Measurements from ENCODE around the gene BUB1B. TPM values are rescaled to one million over a fixed set of nuclear protein-coding genes. Genes with fewer than 3 reads are reported as not detected.

BUB1B gene
- total and polyA plus RNA-seq, 8 donors, result 1.6 to 25.0 (median 4.4) TPM

GRCh38 chr15:40217166-40217824 is 56.4 kb downstream of the BUB1B start:
- peak in 1 of 3 donors; percentile 65 for TF ChIP-seq POLR2AphosphoS5 (IDR thresholded peaks at IDR 0.05)
- no peak for TF ChIP-seq POLR2A (IDR thresholded peaks at IDR 0.05)
- TF ChIP-seq EP300 (IDR thresholded peaks at IDR 0.05), result no peak
- TF ChIP-seq, protein P1, sequence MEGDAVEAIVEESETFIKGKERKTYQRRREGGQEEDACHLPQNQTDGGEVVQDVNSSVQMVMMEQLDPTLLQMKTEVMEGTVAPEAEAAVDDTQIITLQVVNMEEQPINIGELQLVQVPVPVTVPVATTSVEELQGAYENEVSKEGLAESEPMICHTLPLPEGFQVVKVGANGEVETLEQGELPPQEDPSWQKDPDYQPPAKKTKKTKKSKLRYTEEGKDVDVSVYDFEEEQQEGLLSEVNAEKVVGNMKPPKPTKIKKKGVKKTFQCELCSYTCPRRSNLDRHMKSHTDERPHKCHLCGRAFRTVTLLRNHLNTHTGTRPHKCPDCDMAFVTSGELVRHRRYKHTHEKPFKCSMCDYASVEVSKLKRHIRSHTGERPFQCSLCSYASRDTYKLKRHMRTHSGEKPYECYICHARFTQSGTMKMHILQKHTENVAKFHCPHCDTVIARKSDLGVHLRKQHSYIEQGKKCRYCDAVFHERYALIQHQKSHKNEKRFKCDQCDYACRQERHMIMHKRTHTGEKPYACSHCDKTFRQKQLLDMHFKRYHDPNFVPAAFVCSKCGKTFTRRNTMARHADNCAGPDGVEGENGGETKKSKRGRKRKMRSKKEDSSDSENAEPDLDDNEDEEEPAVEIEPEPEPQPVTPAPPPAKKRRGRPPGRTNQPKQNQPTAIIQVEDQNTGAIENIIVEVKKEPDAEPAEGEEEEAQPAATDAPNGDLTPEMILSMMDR (IDR thresholded peaks at IDR 0.05), result peak in 6 of 7 experiments; percentile 24 to 95 (median 82)
- peaks cover 0 to 3% (median 0%) of the 10 kb centered on the region in 4 donors for H3K4me1 ChIP-seq
- peaks cover 0 to 6% (median 0%) of the 10 kb centered on the region in 4 donors for H3K36me3 ChIP-seq
- no peak overlapping the region for H3K4me3 ChIP-seq
- intact Hi-C loops (cut with DNase I; ENCODE audit: low total_unique reads), result no loop called here
- peak; percentile 46 to 91 for DNase-seq
- 23 to 45% (median 26%) methylated on average over 6 of the region's 6 CpGs for WGBS, 5 donors
- H3K27ac ChIP-seq, result no peak overlapping the region
- H3K9me3 ChIP-seq, result no peaks in the 10 kb centered on the region
- H3K27me3 ChIP-seq, result no peaks in the 10 kb centered on the region

DNA sequence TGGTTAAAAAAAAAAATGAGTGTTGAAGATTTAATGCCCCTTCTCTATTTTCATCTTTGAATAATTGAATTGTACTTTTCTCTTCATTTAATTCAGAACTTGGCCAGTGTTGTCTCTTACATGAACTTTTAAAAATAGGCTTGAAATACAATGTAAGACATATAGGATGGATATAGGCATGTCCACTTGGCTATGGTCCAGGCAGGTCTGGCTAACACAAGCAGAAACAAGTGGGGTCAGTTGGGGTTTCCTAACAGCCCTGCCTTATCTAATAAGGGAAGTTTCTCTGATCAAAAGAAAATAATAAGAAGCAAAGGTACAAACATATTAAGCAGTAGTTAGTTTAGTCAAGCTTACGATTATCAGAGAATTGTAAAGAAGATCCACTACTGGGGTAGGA is 58.9 kb downstream of the BUB1B start:
- no peak for DNase-seq
- WGBS, 5 donors, result 27 to 84% (median 63%) methylated on average over 1 of the region's 1 CpG

GRCh38 chr15:40222131-40222530 is 61.3 kb downstream of the BUB1B start:
- peaks cover 0 to under 1% (median 0%) of the 10 kb centered on the region in 4 donors for H3K4me1 ChIP-seq
- H3K36me3 ChIP-seq, result no peaks in the 10 kb centered on the region
- H3K9me3 ChIP-seq, result no peaks in the 10 kb centered on the region
- H3K27me3 ChIP-seq, result no peaks in the 10 kb centered on the region
- 88 to 96% (median 95%) methylated on average over 6 of the region's 6 CpGs for WGBS, 5 donors
- no peak overlapping the region for H3K27ac ChIP-seq
- no peak for TF ChIP-seq EP300 (IDR thresholded peaks at IDR 0.05)
- TF ChIP-seq POLR2AphosphoS5 (IDR thresholded peaks at IDR 0.05), result no peak
- TF ChIP-seq, protein P1 (IDR thresholded peaks at IDR 0.05), result no peak
- no peak for TF ChIP-seq POLR2A (IDR thresholded peaks at IDR 0.05)
- H3K4me3 ChIP-seq, result no peak overlapping the region
- intact Hi-C loops (cut with DNase I; ENCODE audit: low total_unique reads), result no loop called here
- no peak for DNase-seq

More for the DNA sequence above, 58.9 kb downstream of the BUB1B start:
- no peak overlapping the region for H3K27ac ChIP-seq
- TF ChIP-seq POLR2AphosphoS5 (IDR thresholded peaks at IDR 0.05) (no peak), POLR2A (IDR thresholded peaks at IDR 0.05) (no peak), EP300 (IDR thresholded peaks at IDR 0.05) (no peak)
- TF ChIP-seq, protein P1 (IDR thresholded peaks at IDR 0.05), result no peak
- no peaks in the 10 kb centered on the region for H3K36me3 ChIP-seq
- intact Hi-C loops (cut with DNase I; ENCODE audit: low total_unique reads), result loop anchor here (2.0 kb wide), 1 partner anchor 53 kb away; no protein-coding TSS in a partner anchor
- no peak overlapping the region for H3K4me3 ChIP-seq
- H3K9me3 ChIP-seq, result no peaks in the 10 kb centered on the region
- no peaks in the 10 kb centered on the region for H3K27me3 ChIP-seq
- H3K4me1 ChIP-seq, result peaks cover 0 to 3% (median 0%) of the 10 kb centered on the region in 4 donors

DNA sequence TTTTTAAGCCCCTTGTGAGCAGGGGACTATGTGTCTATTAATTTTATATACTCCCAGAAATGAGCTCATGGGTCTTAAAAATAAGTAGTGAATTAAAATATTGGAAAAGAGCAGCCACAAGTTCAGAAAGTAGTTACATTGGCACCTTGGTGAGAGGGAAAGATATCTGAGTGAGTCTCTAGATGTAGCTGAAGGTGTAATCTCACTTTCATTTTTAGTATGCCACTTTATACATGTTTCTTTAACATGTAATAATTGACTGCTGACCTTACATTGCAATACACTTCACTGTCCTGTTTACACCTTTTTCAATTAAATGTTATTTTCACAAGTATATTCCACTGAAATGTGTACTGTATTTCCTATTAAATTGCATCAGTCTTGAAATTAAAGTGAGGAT is 65.9 kb downstream of the BUB1B start:
- H3K27ac ChIP-seq, result no peak overlapping the region
- intact Hi-C loops (cut with DNase I; ENCODE audit: low total_unique reads), result no loop called here
- no peaks in the 10 kb centered on the region for H3K9me3 ChIP-seq
- H3K4me1 ChIP-seq, result no peaks in the 10 kb centered on the region
- H3K27me3 ChIP-seq, result no peaks in the 10 kb centered on the region
- H3K36me3 ChIP-seq, result no peaks in the 10 kb centered on the region
- no peak for TF ChIP-seq POLR2AphosphoS5 (IDR thresholded peaks at IDR 0.05)
- no peak for TF ChIP-seq POLR2A (IDR thresholded peaks at IDR 0.05)
- no peak for TF ChIP-seq EP300 (IDR thresholded peaks at IDR 0.05)
- TF ChIP-seq, protein P1 (IDR thresholded peaks at IDR 0.05), result no peak
- H3K4me3 ChIP-seq, result no peak overlapping the region
- DNase-seq, result no peak
